Endothelial cell of umbilical vein (primary cell): ENCODE results near the gene AMFR. TPM values are rescaled to one million over a fixed set of nuclear protein-coding genes. Genes with fewer than 3 reads are reported as not detected.

Experiments
- BruUV-seq: library from RNA; stranded (reverse); fragments of 400-500 nt; replicated peaks from 2 replicates; lab custom pipeline; 2021; lab: Mats Ljungman, UMichigan
- CTCF ChIA-PET: fragments of 300-600, 350-600 bp; sonication (Branson Sonifier 250); formaldehyde crosslinking; loops from one replicate; lab custom pipeline; 2021; ENCODE audit warnings: antibody characterized with exemption, inconsistent platforms; lab: Charles Lee
- POLR2A ChIA-PET: fragments of 300-600, 350-600 bp; sonication (Branson Sonifier 250); formaldehyde crosslinking; loops from one replicate; lab custom pipeline; 2021; ENCODE audit warnings: antibody characterized with exemption, inconsistent platforms; lab: Charles Lee
- DNase-seq: peaks from one replicate; pipeline ENCODE4 v3.0.0-alpha.2; 2011; ENCODE audit warnings: low read depth, low spot score
- FAIRE-seq: peaks from 2 replicates; lab custom pipeline; 2011; peaks lifted over from hg19 to GRCh38; lab: Jason Lieb, UNC
- H2AFZ ChIP-seq: 2 replicates; pipeline ENCODE4 v1.6.0; 2012; ENCODE audit warnings: low read depth, low read length, control low read depth, inconsistent platforms
- H3K27ac ChIP-seq: 2 replicates; pipeline ENCODE4 v1.5.1; 2011; ENCODE audit warnings: low read depth, mild to moderate bottlenecking, control low read depth, low read length, moderate library complexity; ENCODE audit not compliant: insufficient read depth
- H3K27me3 ChIP-seq, 2 experiments: 2 replicates each; pipeline versions ENCODE4 v1.6.0 to v1.6.1; 2011; ENCODE audit warnings: low read length in 2 of 2, mixed read lengths in 1 of 2; ENCODE audit not compliant: control insufficient read depth in 2 of 2, insufficient read depth in 2 of 2
- H3K36me3 ChIP-seq, 2 experiments: 2 replicates in 1 of 2; 3 replicates in 1 of 2; pipeline ENCODE4 v1.5.1; 2011; ENCODE audit warnings: low read length in 2 of 2, mild to moderate bottlenecking in 1 of 2, moderate library complexity in 1 of 2; ENCODE audit not compliant: control insufficient read depth in 2 of 2, insufficient read depth in 2 of 2; ENCODE audit errors: extremely low read depth in 1 of 2
- H3K4me1 ChIP-seq: 3 replicates; pipeline ENCODE4 v1.5.1; 2011; ENCODE audit warnings: mild to moderate bottlenecking, low read length; ENCODE audit not compliant: control insufficient read depth, insufficient read depth; ENCODE audit errors: extremely low read depth
- H3K4me2 ChIP-seq: 2 replicates; pipeline ENCODE4 v1.6.1; 2011; ENCODE audit warnings: low read length, control low read depth, mixed read lengths; ENCODE audit not compliant: insufficient read depth
- H3K4me3 ChIP-seq, 3 experiments: fragments of 200-600 bp in 1 of 3; sonication (generic), shearing (Covaris generic) in 1 of 3; replicated peaks in 1 of 3; 2 replicates each; pipeline ENCODE4 v1.5.1; 2011 to 2016; ENCODE audit warnings: control low read depth in 3 of 3, low read length in 3 of 3, mild to moderate bottlenecking in 2 of 3, inconsistent platforms in 1 of 3, low read depth in 1 of 3, moderate library complexity in 1 of 3; ENCODE audit not compliant: insufficient read depth in 1 of 3
- H3K79me2 ChIP-seq: 2 replicates; pipeline ENCODE4 v1.6.0; 2012; ENCODE audit warnings: low read length, inconsistent platforms; ENCODE audit not compliant: control insufficient read depth, insufficient read depth
- H3K9ac ChIP-seq: replicated peaks from 2 replicates; pipeline ENCODE3; 2011; ENCODE audit warnings: low read length, control low read depth; ENCODE audit not compliant: insufficient read depth; ENCODE audit errors: extremely low read depth
- H3K9me1 ChIP-seq: replicated peaks from 3 replicates; pipeline ENCODE4 v1.6.0; 2011; ENCODE audit warnings: mild to moderate bottlenecking, low read length; ENCODE audit not compliant: control insufficient read depth, insufficient read depth; ENCODE audit errors: extremely low read depth
- H3K9me3 ChIP-seq: replicated peaks from 2 replicates; pipeline ENCODE4 v1.5.1; 2012; ENCODE audit warnings: low read length, inconsistent platforms; ENCODE audit not compliant: control insufficient read depth, insufficient read depth
- H4K20me1 ChIP-seq: replicated peaks from 2 replicates; pipeline ENCODE3; 2011; ENCODE audit warnings: mild to moderate bottlenecking, low read length; ENCODE audit not compliant: control insufficient read depth, insufficient read depth; ENCODE audit errors: extremely low read depth
- CTCF ChIP-seq, 2 donors: IDR thresholded peaks; 1 replicate in 1 of 2; 2 replicates in 1 of 2; pipeline ENCODE4 v1.5.1; 2011; ENCODE audit warnings: low read length in 2 of 2, mild to moderate bottlenecking in 2 of 2, moderate library complexity in 2 of 2, control low read depth in 1 of 2, inconsistent platforms in 1 of 2, low read depth in 1 of 2; ENCODE audit not compliant: insufficient read depth in 1 of 2; ENCODE audit errors: extremely low read depth in 1 of 2
- EZH2 ChIP-seq: IDR thresholded peaks from 2 replicates; pipeline ENCODE4 v1.6.1; 2012; ENCODE audit warnings: borderline replicate concordance, low read depth, mild to moderate bottlenecking, moderate library complexity, low read length, inconsistent platforms; ENCODE audit not compliant: severe bottlenecking
- FOS ChIP-seq: IDR thresholded peaks from 2 replicates; pipeline ENCODE4 v1.6.1; 2011; ENCODE audit warnings: mild to moderate bottlenecking, low read length, moderate library complexity, borderline replicate concordance; ENCODE audit not compliant: insufficient read depth
- GATA2 ChIP-seq: IDR thresholded peaks from 2 replicates; pipeline ENCODE4 v1.7.0; 2011; ENCODE audit warnings: low read depth, mild to moderate bottlenecking, moderate library complexity, mixed read lengths, low read length; ENCODE audit not compliant: insufficient read length, insufficient read depth
- JUN ChIP-seq: IDR thresholded peaks from 2 replicates; pipeline ENCODE4 v1.6.1; 2011; ENCODE audit warnings: borderline replicate concordance, low read depth; ENCODE audit not compliant: insufficient read length, insufficient read depth
- MAX ChIP-seq: IDR thresholded peaks from 2 replicates; pipeline ENCODE4 v1.6.1; 2011; ENCODE audit not compliant: insufficient read depth, insufficient read length
- MYC ChIP-seq: IDR thresholded peaks from one replicate; pipeline ENCODE4 v1.6.1; 2011; ENCODE audit warnings: mild to moderate bottlenecking, low read depth, low read length
- POLR2A ChIP-seq: IDR thresholded peaks from 2 replicates; pipeline ENCODE4 v1.6.1; 2012; ENCODE audit warnings: low read depth, mild to moderate bottlenecking, control low read depth, low read length
- POLR2AphosphoS5 ChIP-seq: IDR thresholded peaks from 2 replicates; pipeline ENCODE4 v1.6.1; 2012; ENCODE audit warnings: low read depth, mild to moderate bottlenecking, control low read depth, low read length, moderate library complexity; ENCODE audit not compliant: insufficient read depth
- dilution Hi-C: fragments of 300-500 bp; cut with MboI; formaldehyde crosslinking; loops from one replicate; pipeline ENCODE4 v1.15.0; 2019; ENCODE audit warnings: low sequenced_read_pairs; ENCODE audit not compliant: extremely low pct_ligation_motif_present
- intact Hi-C: fragments of 100-400 bp; cut with micrococcal nuclease; formaldehyde crosslinking; loops from one replicate; pipeline ENCODE4 v1.10.0; 2022
- polyA plus RNA-seq, 4 experiments: library from polyadenylated mRNA; depleted of rRNA in 3 of 4; stranded (reverse) in 3 of 4; unstranded in 1 of 4; fragments of >200 nt; gene quantifications; 2 replicates each; pipeline versions ENCODE4 v1.2.1 to v1.2.3, GENCODE V29; 2011 to 2012; ENCODE audit warnings: missing spikeins in 1 of 4
- total RNA-seq: library from RNA; stranded (reverse); gene quantifications from 2 replicates; pipeline ENCODE4 v1.2.3, GENCODE V29; 2021

AMFR gene
- total and polyA plus RNA-seq, 2 donors (not counting 3 experiments of a cell fraction or from before 2014, with no cell fraction given), result 66.5 to 71.7 TPM

- Histone ChIP-seq H3K4me3 (no peak overlapping the region), H3K36me3 (no peaks in the 10 kb centered on the region), H3K9me1 (no peaks in the 10 kb centered on the region), H3K9me3 (no peaks in the 10 kb centered on the region), H4K20me1 (no peaks in the 10 kb centered on the region), H3K79me2 (no peaks in the 10 kb centered on the region), H3K4me2 (no peak overlapping the region), H3K4me1 (no peaks in the 10 kb centered on the region), H3K9ac (no peak overlapping the region), H3K27me3 (no peaks in the 10 kb centered on the region), H2AFZ (no peak overlapping the region), H3K27ac (no peak overlapping the region)
- dilution Hi-C loops (no loop called here), intact Hi-C loops (no loop called here)
- DNase-seq (no peak), FAIRE-seq (no peak)
- BruUV-seq, result no TSS peak
- ChIA-PET POLR2A (no interaction called here), CTCF (interaction anchor here (1.0 to 1.6 kb wide), 2 partner anchors 8 to 31 kb away, joined by 4 to 7 read pairs; no protein-coding TSS in a partner anchor)
- TF ChIP-seq EZH2 (no peak), JUN (no peak), MAX (no peak), CTCF (IDR thresholded peaks at IDR 0.05; ENCODE audit: extremely low read depth in 1 of 2, insufficient read depth in 1 of 2, low read depth in 1 of 2, low read length in 2 of 2) (no peak), GATA2 (no peak), MYC (no peak), FOS (no peak), POLR2A (no peak), POLR2AphosphoS5 (no peak)
Observed at GRCh38 chr16:56325956-56326355, 99.4 kb downstream of the AMFR start.
